ENCODE measurements around the gene NFATC2. TPM values are rescaled to one million over a fixed set of nuclear protein-coding genes. Genes with fewer than 3 reads are reported as not detected.

Gene NFATC2
- total and polyA plus RNA-seq, 2 of the 8 experiments (the other 6 are each of a cell fraction or from before 2014, with no cell fraction given) = 0.27 to 0.91 TPM

DNA sequence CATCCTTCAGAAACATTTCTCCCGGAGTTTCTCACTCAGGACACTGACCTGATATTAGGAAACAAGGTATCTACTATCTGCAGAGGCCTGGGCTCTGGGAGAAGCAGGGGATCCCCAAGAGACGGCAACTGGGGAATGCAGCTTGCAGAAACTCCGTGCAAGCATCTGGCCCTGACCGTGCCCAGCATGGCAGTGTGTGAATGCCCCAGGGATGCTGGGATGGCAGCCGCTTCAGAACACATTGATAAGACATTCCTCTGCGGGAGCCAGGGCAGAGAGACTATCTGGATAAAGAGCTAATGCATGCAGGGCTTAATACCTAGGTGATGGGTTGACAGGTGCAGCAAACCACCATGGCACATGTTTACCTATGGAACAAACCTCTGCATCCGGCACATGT is 55.4 kb downstream of the NFATC2 start:
- Histone ChIP-seq H3K4me2 (ENCODE audit: insufficient read depth in 1 of 2, low read depth in 2 of 2, low read length in 2 of 2) (no peak overlapping the region), H2BK120ac (replicated peaks; ENCODE audit: low read depth, low read length) (no peak overlapping the region), H3K23ac (ENCODE audit: insufficient read length) (no peak overlapping the region), H3K4me1 (replicated peaks in 1 of 4; ENCODE audit: control insufficient read depth in 3 of 4, insufficient read depth in 4 of 4, low read length in 3 of 4) (peaks cover 0 to 3% (median 0%) of the 10 kb centered on the region in 4 experiments; a peak in 3 of 7 replicates), H3K9me3 (ENCODE audit: insufficient read depth in 2 of 2, low read depth in 1 of 2, low read length in 1 of 2) (no peaks in the 10 kb centered on the region), H3K4me3 (ENCODE audit: extremely low read depth in 1 of 4, insufficient read depth in 2 of 4, low read depth in 3 of 4, low read length in 4 of 4) (no peak overlapping the region), H4K5ac (ENCODE audit: insufficient read length, low read depth, low read length) (no peak overlapping the region), H4K8ac (ENCODE audit: extremely low read depth, insufficient read depth, low read length) (no peak overlapping the region), H4K91ac (replicated peaks; ENCODE audit: insufficient read length, low read length) (no peak overlapping the region), H3K14ac (ENCODE audit: insufficient read length) (no peak overlapping the region), H2BK20ac (ENCODE audit: low read length) (no peak overlapping the region), H2BK15ac (ENCODE audit: low read length) (no peak overlapping the region), H3K9ac (replicated peaks in 1 of 4; ENCODE audit: extremely low read depth in 1 of 4, low read depth in 3 of 4, low read length in 3 of 4) (no peak overlapping the region), H2AK5ac (ENCODE audit: low read depth, low read length) (no peak overlapping the region), H3K23me2 (ENCODE audit: low read depth, low read length) (no peaks in the 10 kb centered on the region), H3K56ac (replicated peaks; ENCODE audit: insufficient read length, low read depth, low read length) (no peak overlapping the region), H2AFZ (ENCODE audit: low read length) (no peak overlapping the region), H3K27ac (ENCODE audit: low read depth, low read length) (no peak overlapping the region), H2BK12ac (ENCODE audit: low read depth, low read length) (no peak overlapping the region), H3K18ac (ENCODE audit: extremely low read depth, low read length) (no peak overlapping the region), H3K36me3 (ENCODE audit: control insufficient read depth in 2 of 4, insufficient read depth in 4 of 4, low read length in 3 of 4) (no peaks in the 10 kb centered on the region), H2BK5ac (ENCODE audit: low read depth, low read length) (no peak overlapping the region), H4K20me1 (replicated peaks in 1 of 2; ENCODE audit: control insufficient read depth in 1 of 2, insufficient read depth in 2 of 2, low read length in 2 of 2) (no peaks in the 10 kb centered on the region), H3K79me1 (ENCODE audit: low read depth, low read length) (no peaks in the 10 kb centered on the region), H3K27me3 (replicated peaks in 1 of 4; ENCODE audit: control insufficient read depth in 3 of 4, extremely low read depth in 1 of 4, insufficient read depth in 3 of 4, low read length in 3 of 4) (no peaks in the 10 kb centered on the region), H3K4ac (replicated peaks; ENCODE audit: insufficient read length, low read depth, low read length) (no peak overlapping the region), H3K79me2 (ENCODE audit: control insufficient read depth in 1 of 2, insufficient read depth in 2 of 2, low read length in 2 of 2) (no peaks in the 10 kb centered on the region)
- DNase-seq (ENCODE audit: low read depth in 1 of 2, low spot score in 2 of 2) (no peak), FAIRE-seq (no peak)
- WGBS, 2 experiments (ENCODE audit: extremely low coverage in 1 of 2, insufficient coverage in 1 of 2, insufficient read length in 1 of 2, insufficient replicate concordance in 2 of 2, low coverage in 1 of 2, low lambda C conversion rate in 2 of 2, missing lambda C conversion rate in 1 of 2) = 80% methylated on average over 7 of the region's 7 CpGs; no CpG with 5 or more reads in 1 of the 2 experiments
- ChIA-PET CTCF (ENCODE audit: partially characterized antibody) (interaction anchor here (1.0 to 1.4 kb wide), 2 partner anchors 26 to 101 kb away, joined by 3 read pairs; no protein-coding TSS in a partner anchor), POLR2A (ENCODE audit: partially characterized antibody) (no interaction called here)
